RWPE2 (cell line): ENCODE measurements around the gene SCYL3.

ENCODE experiments used
- ATAC-seq: fragments of 200-7000 bp; cut with Tn5 transposase; 3 replicates; pipeline ENCODE4 v1.9.1; 2021; ENCODE audit warnings: low read depth
- DNase-seq: peaks from one replicate; pipeline ENCODE4 v3.0.0-alpha.2; 2020; ENCODE audit warnings: low spot score
- H3K27ac ChIP-seq: fragments of 450-650 bp; 2 replicates; pipeline ENCODE4 v1.5.1; 2017; ENCODE audit warnings: mild to moderate bottlenecking; ENCODE audit not compliant: poor library complexity, severe bottlenecking
- H3K27me3 ChIP-seq: fragments of 250-450 bp; sonication (Bioruptor Pico); 2 replicates; pipeline ENCODE4 v1.5.1; 2021; ENCODE audit warnings: mild to moderate bottlenecking, moderate library complexity; ENCODE audit not compliant: insufficient read depth, poor library complexity, severe bottlenecking
- H3K36me3 ChIP-seq: fragments of 250-450 bp; sonication (Bioruptor Pico); 2 replicates; pipeline ENCODE4 v1.5.1; 2020; ENCODE audit warnings: low read depth, mild to moderate bottlenecking, moderate library complexity
- H3K4me1 ChIP-seq: fragments of 250-450 bp; sonication (Bioruptor Pico); 2 replicates; pipeline ENCODE4 v1.5.1; 2021; ENCODE audit warnings: mild to moderate bottlenecking, moderate library complexity; ENCODE audit not compliant: insufficient read depth, poor library complexity, severe bottlenecking
- H3K4me3 ChIP-seq: fragments of 250-450 bp; sonication (Bioruptor Pico); 2 replicates; pipeline ENCODE4 v1.5.1; 2021; ENCODE audit warnings: mild to moderate bottlenecking, moderate library complexity; ENCODE audit not compliant: severe bottlenecking
- H3K9me3 ChIP-seq: fragments of 250-450 bp; sonication (Bioruptor Pico); 2 replicates; pipeline ENCODE4 v1.5.1; 2021; ENCODE audit warnings: mild to moderate bottlenecking, moderate library complexity; ENCODE audit not compliant: severe bottlenecking
- CTCF ChIP-seq: fragments of 450-650 bp; IDR thresholded peaks from one replicate; pipeline ENCODE4 v1.5.1; 2017; ENCODE audit warnings: mild to moderate bottlenecking, moderate library complexity; ENCODE audit not compliant: poor library complexity, severe bottlenecking

Gene SCYL3

GRCh38 chr1:169834869-169835268 is 58.8 kb downstream of the SCYL3 start:
- H3K27ac ChIP-seq, result no peak overlapping the region
- no peak for TF ChIP-seq CTCF
- H3K4me1 ChIP-seq, result no peaks in the 10 kb centered on the region
- no peak for ATAC-seq
- H3K36me3 ChIP-seq, result peaks cover 93% of the 10 kb centered on the region
- no peak for DNase-seq
- no peak overlapping the region for H3K4me3 ChIP-seq
- H3K9me3 ChIP-seq, result no peaks in the 10 kb centered on the region
- H3K27me3 ChIP-seq, result no peaks in the 10 kb centered on the region

GRCh38 chr1:169833179-169833901 is 60.4 kb downstream of the SCYL3 start:
- DNase-seq (no peak), ATAC-seq (no peak)
- no peaks in the 10 kb centered on the region for H3K9me3 ChIP-seq
- no peak overlapping the region for H3K4me3 ChIP-seq
- H3K36me3 ChIP-seq, result peaks cover 95% of the 10 kb centered on the region
- TF ChIP-seq CTCF, result no peak
- no peaks in the 10 kb centered on the region for H3K4me1 ChIP-seq
- no peak overlapping the region for H3K27ac ChIP-seq
- no peaks in the 10 kb centered on the region for H3K27me3 ChIP-seq

DNA sequence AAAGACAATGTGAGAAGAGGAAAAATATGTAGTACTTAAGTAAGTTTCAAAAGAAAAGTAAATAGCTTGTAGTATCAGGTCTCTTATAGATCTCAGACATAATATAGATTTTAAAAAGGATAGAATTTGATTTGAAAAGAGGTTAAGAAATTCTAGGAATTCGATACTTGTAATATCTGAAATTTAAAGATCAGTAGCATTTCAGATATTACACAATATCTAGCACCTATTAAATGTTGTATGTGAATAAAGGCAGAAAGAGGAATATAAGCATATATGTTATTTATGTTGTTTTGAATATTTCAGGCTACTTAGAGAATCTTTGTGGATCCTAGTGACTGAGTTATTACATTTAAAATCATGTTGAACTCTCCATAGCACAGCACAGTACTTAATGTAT is 64.0 kb downstream of the SCYL3 start:
- H3K27me3 ChIP-seq, result no peaks in the 10 kb centered on the region
- H3K27ac ChIP-seq, result no peak overlapping the region
- H3K36me3 ChIP-seq, result peaks cover 95% of the 10 kb centered on the region
- no peaks in the 10 kb centered on the region for H3K4me1 ChIP-seq
- H3K4me3 ChIP-seq, result no peak overlapping the region
- ATAC-seq, result no peak
- TF ChIP-seq CTCF, result no peak
- no peak for DNase-seq
- no peaks in the 10 kb centered on the region for H3K9me3 ChIP-seq

DNA sequence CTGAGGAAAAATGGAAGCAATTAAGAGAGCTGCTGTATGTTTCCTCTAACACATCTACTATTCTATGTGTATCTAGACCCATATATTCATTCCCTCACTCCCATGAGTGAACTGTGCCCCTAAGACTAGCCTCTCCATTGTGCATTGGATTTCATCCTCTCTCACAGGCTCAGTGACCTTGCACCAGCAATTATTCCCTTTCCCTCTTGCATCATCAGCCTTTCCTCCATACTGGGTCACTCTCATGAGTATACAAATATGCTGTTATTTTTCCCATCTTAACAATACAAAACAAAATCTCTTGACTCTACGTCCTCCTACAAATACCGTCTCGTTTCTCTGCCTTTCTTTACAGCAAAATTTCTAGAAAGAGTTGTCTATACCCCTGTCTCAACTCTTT is 69.5 kb downstream of the SCYL3 start:
- H3K4me1 ChIP-seq, result no peaks in the 10 kb centered on the region
- H3K27ac ChIP-seq, result no peak overlapping the region
- DNase-seq (no peak), ATAC-seq (no peak)
- no peaks in the 10 kb centered on the region for H3K27me3 ChIP-seq
- no peak overlapping the region for H3K4me3 ChIP-seq
- no peaks in the 10 kb centered on the region for H3K9me3 ChIP-seq
- TF ChIP-seq CTCF, result no peak
- peaks cover 77% of the 10 kb centered on the region for H3K36me3 ChIP-seq

DNA sequence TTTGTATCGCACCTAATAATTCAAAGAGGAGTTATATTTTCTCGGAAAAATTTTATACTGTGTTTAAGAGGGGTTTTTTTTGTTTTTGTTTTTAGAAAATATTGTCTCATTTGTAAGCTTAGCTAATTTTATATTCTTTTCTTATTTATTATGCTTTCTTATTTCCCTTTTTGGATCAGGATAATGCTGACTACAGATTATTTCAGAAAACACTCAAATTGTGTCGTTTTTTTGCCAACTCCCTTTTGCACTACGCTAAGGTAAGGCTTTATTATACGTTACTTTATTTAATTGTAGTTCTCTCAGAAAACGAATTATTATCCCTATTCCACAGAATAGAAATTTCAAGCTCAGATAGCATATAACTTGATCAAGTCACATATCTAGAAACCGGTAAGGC is 72.2 kb downstream of the SCYL3 start:
- no peak for DNase-seq
- Histone ChIP-seq H3K36me3 (peaks cover 72% of the 10 kb centered on the region), H3K27ac (no peak overlapping the region), H3K4me1 (no peaks in the 10 kb centered on the region), H3K27me3 (no peaks in the 10 kb centered on the region), H3K4me3 (no peak overlapping the region), H3K9me3 (no peaks in the 10 kb centered on the region)
- no peak for TF ChIP-seq CTCF
- ATAC-seq, result no peak
